ENCODE data around the gene SMARCD2.

The SMARCD2 gene

DNA sequence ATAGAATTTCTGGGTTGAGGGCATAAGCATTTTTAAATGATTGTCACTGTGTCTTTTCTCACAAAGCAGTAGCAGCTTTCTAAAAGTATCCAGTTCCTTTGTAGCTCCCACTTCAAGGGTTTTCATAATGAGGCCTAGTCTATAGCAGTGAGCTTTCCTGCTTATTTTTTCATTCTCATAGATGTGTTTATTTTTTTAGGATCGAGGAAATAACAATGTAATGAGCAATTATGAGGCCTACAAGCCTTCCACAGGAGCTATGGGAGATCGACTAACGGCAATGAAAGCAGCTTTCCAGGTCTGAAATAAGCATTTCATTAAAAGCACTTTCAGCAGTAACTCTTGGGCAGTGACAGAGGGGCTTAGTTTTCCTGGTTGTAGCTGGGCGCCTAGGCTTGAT lies 25.8 kb downstream of the SMARCD2 start:
- TF ChIP-seq TAF1 (IDR thresholded peaks at IDR 0.05; ENCODE audit: borderline replicate concordance, insufficient read depth, low read length): no peak
- TF ChIP-seq POLR2AphosphoS5 (IDR thresholded peaks at IDR 0.05; ENCODE audit: low read depth, low read length): no peak
- TF ChIP-seq FOXP2 (optimal IDR thresholded peaks at IDR 0.05; ENCODE audit: borderline replicate concordance, extremely low read depth, extremely low read length, insufficient read depth): no peak
- TF ChIP-seq, protein P1, sequence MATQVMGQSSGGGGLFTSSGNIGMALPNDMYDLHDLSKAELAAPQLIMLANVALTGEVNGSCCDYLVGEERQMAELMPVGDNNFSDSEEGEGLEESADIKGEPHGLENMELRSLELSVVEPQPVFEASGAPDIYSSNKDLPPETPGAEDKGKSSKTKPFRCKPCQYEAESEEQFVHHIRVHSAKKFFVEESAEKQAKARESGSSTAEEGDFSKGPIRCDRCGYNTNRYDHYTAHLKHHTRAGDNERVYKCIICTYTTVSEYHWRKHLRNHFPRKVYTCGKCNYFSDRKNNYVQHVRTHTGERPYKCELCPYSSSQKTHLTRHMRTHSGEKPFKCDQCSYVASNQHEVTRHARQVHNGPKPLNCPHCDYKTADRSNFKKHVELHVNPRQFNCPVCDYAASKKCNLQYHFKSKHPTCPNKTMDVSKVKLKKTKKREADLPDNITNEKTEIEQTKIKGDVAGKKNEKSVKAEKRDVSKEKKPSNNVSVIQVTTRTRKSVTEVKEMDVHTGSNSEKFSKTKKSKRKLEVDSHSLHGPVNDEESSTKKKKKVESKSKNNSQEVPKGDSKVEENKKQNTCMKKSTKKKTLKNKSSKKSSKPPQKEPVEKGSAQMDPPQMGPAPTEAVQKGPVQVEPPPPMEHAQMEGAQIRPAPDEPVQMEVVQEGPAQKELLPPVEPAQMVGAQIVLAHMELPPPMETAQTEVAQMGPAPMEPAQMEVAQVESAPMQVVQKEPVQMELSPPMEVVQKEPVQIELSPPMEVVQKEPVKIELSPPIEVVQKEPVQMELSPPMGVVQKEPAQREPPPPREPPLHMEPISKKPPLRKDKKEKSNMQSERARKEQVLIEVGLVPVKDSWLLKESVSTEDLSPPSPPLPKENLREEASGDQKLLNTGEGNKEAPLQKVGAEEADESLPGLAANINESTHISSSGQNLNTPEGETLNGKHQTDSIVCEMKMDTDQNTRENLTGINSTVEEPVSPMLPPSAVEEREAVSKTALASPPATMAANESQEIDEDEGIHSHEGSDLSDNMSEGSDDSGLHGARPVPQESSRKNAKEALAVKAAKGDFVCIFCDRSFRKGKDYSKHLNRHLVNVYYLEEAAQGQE (IDR thresholded peaks at IDR 0.05; ENCODE audit: insufficient read depth in 1 of 2, low read depth in 2 of 2, low read length in 2 of 2): no peak
- no peak for TF ChIP-seq SIN3A (IDR thresholded peaks at IDR 0.05; ENCODE audit: borderline replicate concordance, insufficient read depth, low read length)

DNA sequence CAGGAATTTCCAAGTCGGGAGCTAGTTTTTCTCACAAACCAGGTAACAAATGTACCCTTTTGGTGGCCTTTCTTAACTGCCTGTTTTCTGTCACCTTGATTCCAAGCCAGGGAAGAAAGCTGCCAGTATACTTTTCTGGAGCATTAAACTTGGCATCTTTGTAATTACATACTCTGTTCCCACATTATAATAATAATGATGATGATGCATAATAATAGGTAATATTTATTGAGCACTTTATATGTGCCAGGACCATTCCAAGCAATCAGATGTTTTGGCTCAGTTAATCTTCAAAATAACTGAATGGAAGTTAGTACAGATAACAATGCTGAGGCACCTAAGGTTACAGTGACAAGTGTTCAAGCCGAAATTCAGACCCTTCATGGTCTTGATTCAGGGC lies 26.4 kb downstream of the SMARCD2 start:
- no peak for TF ChIP-seq POLR2AphosphoS5 (IDR thresholded peaks at IDR 0.05; ENCODE audit: low read depth, low read length)
- TF ChIP-seq TAF1 (IDR thresholded peaks at IDR 0.05; ENCODE audit: borderline replicate concordance, insufficient read depth, low read length): no peak
- no peak for TF ChIP-seq SIN3A (IDR thresholded peaks at IDR 0.05; ENCODE audit: borderline replicate concordance, insufficient read depth, low read length)
- no peak for TF ChIP-seq FOXP2 (optimal IDR thresholded peaks at IDR 0.05; ENCODE audit: borderline replicate concordance, extremely low read depth, extremely low read length, insufficient read depth)
- TF ChIP-seq, protein P1 (IDR thresholded peaks at IDR 0.05; ENCODE audit: insufficient read depth in 1 of 2, low read depth in 2 of 2, low read length in 2 of 2): no peak

DNA sequence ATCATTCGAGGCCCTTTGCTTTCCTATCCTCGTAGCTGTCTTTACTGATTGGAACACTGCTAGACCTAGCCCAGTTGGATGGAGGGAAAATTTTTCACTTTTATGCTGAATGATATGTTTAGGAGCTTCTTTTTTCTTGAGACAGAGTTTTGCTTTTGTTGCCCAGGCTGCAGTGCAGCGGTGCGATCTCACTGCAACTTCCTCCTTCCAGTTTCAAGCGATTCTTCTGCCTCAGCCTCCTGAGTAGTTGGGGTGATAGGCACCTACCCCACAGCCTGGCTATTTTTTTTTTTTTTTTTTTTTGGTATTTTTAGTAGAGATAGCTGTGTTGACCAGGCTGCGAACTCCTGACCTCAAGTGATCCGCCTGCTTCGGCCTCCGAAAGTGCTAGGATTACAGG lies 32.5 kb downstream of the SMARCD2 start:
- TF ChIP-seq SIN3A (IDR thresholded peaks at IDR 0.05; ENCODE audit: borderline replicate concordance, insufficient read depth, low read length) (no peak), FOXP2 (optimal IDR thresholded peaks at IDR 0.05; ENCODE audit: borderline replicate concordance, extremely low read depth, extremely low read length, insufficient read depth) (no peak), POLR2AphosphoS5 (IDR thresholded peaks at IDR 0.05; ENCODE audit: low read depth, low read length) (no peak), TAF1 (IDR thresholded peaks at IDR 0.05; ENCODE audit: borderline replicate concordance, insufficient read depth, low read length) (no peak)
- TF ChIP-seq, protein P1 (IDR thresholded peaks at IDR 0.05; ENCODE audit: insufficient read depth in 1 of 2, low read depth in 2 of 2, low read length in 2 of 2): no peak

DNA sequence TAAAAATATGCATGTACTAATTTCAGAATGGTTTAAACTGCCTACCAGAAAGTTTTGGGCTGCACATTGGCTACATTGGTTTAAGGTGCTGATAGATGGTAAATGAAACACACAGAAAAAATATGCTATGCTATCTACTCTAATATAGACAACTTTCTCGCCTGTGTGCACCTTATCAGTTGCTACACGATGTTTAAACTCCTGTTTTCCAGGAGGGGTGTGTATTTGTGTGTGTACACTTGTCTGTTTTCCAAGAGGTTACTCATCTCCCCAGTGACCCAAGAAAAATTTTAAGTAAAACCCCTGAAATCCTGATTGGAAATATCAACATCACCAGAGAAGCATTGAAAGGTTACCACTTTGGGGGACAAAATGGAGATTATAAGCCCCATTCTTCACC lies 36.9 kb downstream of the SMARCD2 start:
- TF ChIP-seq POLR2AphosphoS5 (IDR thresholded peaks at IDR 0.05; ENCODE audit: low read depth, low read length) (no peak), TAF1 (IDR thresholded peaks at IDR 0.05; ENCODE audit: borderline replicate concordance, insufficient read depth, low read length) (no peak), FOXP2 (optimal IDR thresholded peaks at IDR 0.05; ENCODE audit: borderline replicate concordance, extremely low read depth, extremely low read length, insufficient read depth) (no peak), SIN3A (IDR thresholded peaks at IDR 0.05; ENCODE audit: borderline replicate concordance, insufficient read depth, low read length) (no peak)
- TF ChIP-seq, protein P1 (IDR thresholded peaks at IDR 0.05; ENCODE audit: insufficient read depth in 1 of 2, low read depth in 2 of 2, low read length in 2 of 2): no peak

DNA sequence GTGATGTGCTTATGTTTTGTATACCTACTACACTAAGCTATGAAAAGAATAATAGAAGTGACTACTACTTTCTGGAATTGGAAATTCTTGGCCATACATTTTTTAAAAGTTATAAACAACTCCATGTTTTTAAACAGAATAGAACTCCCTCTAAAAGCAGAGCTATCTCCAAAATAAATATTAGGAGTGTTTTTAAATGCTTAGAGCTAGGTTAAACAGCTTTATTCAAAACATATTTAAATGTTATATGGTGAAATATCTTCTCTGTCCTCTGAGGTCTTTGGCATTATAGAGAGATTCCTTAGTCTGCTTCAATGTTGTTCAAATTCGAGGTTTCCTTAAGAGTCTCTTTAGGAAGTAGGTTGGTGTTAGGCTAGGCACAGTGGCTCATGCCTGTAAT lies 38.2 kb downstream of the SMARCD2 start:
- no peak for TF ChIP-seq TAF1 (IDR thresholded peaks at IDR 0.05; ENCODE audit: borderline replicate concordance, insufficient read depth, low read length)
